ENCODE data around the gene CANT1. TPM values are rescaled to one million over a fixed set of nuclear protein-coding genes. Genes with fewer than 3 reads are reported as not detected.

The CANT1 gene
- total and polyA plus RNA-seq, 7 donors, result 10.2 to 34.3 (median 22.5) TPM

DNA sequence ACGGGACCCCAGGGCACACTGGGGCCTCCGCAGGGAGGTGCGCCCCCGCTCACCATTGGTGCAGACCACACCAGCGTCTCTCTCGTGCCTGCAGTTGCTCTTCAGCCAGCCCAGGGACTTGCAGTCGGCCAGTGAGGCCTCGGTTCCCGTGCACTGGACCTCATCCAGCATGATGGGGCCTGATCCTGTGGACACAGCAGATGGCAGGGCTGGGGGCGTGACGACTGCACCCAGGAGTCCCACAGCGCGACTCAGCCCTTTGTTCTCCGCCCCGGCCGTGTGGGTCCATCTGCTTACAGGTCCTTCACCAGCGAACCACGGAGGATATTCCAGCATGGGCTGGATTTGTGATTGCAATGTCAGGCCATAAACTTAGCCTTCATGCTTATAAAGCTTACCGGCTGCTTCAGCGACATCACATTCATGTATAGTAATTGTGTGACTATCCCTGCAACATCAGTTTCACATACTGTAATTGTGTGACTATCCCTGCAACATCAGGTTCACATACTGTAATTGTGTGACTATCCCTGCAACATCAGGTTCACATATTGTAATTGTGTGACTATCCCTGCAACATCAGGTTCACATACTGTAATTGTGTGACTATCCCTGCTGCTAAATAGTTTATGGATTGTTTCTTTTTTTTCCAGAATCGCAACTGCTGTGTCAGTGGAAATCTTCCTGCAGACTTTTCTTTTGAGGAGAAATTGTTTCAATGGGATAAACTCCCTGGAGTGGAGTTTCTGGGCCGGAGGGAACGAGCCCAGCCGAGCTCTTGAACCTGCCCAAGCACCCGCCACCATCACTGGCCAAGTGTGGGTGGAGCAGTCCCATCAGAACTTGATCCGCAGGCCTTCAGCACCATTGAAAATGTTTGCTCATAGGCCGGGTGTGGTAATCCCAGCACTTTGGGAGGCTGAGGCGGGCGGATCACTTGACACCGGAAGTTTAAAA, 34.7 kb downstream of the CANT1 start:
- Histone ChIP-seq H3K36me3 (ENCODE audit: insufficient read depth in 1 of 2, low read depth in 1 of 2) (no peaks in the 10 kb centered on the region), H3K4me3 (no peak overlapping the region), H3K27ac (peak overlapping the region; percentile 60), H3K27me3 (ENCODE audit: insufficient read depth in 3 of 3, low read length in 2 of 3) (no peaks in the 10 kb centered on the region), H3K4me1 (peaks cover 28% of the 10 kb centered on the region), H3K9me3 (no peaks in the 10 kb centered on the region)
- TF ChIP-seq, protein P1, sequence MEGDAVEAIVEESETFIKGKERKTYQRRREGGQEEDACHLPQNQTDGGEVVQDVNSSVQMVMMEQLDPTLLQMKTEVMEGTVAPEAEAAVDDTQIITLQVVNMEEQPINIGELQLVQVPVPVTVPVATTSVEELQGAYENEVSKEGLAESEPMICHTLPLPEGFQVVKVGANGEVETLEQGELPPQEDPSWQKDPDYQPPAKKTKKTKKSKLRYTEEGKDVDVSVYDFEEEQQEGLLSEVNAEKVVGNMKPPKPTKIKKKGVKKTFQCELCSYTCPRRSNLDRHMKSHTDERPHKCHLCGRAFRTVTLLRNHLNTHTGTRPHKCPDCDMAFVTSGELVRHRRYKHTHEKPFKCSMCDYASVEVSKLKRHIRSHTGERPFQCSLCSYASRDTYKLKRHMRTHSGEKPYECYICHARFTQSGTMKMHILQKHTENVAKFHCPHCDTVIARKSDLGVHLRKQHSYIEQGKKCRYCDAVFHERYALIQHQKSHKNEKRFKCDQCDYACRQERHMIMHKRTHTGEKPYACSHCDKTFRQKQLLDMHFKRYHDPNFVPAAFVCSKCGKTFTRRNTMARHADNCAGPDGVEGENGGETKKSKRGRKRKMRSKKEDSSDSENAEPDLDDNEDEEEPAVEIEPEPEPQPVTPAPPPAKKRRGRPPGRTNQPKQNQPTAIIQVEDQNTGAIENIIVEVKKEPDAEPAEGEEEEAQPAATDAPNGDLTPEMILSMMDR (IDR thresholded peaks at IDR 0.05), result no peak
- ATAC-seq, result peak; percentile 64 to 86 (median 72)
- DNase-seq, result peak; percentile 80 to 85
- intact Hi-C loops (cut with DNase I), result loop anchor here in 1 of 2 donors (10.0 kb wide), 1 partner anchor 480 kb away; no protein-coding TSS in a partner anchor
- WGBS, 3 donors, result 41 to 47% (median 46%) methylated on average over 30 of the region's 30 CpGs

DNA sequence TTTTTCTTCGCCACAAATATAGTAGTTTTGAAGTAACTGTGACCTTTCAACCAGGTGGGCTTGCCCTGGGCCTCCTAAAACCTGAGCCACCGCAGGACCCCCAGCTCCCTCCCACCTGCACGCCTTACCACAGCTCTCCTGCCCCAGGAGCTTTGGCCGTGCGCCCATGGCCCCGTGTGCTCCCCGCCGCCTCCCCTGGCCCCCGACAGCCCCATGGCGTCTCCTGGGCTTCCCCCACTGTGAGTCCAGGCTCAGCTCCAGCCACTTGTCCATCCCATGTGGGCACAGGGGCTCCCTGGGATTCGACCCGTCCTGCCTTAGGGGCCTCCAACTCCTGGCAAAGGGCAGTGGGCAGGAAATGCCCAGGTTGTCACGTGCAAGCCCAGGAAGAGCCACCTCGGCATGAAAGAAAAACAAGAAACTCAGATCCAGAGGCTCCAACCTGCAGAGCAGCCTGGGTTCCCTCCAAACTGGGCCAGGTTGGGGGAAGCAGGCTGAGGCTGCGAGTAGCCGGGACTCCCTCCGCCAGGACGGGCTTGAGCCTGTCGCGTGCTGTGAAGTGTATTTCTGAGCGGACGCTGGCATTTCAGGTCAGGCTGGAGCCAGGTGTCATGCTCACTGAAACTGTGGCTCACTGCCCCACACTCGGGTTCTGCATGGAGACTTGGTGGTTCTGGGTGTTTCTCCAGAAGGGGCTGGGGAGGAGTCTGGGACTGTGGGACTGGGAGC, 35.6 kb downstream of the CANT1 start:
- no peak overlapping the region for H3K27ac ChIP-seq

DNA sequence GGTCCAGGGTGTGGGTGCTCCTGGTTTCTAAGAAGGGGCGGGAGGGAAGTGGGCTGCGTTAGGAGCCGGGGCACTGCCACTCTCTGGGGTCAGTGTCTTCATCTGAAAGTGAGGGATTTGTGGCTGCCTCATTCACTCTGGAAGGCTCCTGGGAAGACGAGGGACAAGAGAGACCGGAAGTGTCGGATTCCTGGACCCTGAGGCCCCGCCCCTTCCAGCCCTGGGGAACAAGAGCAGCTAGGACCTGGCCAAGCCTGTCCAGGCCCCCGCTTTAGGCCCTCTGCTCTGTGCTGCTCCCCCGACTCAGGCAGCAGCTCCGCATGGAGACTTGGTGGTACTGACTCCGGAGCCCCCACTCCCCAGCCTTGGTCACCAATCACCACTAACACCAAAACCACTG, 36.4 kb downstream of the CANT1 start:
- Histone ChIP-seq H3K27me3 (ENCODE audit: insufficient read depth in 3 of 3, low read length in 2 of 3) (no peaks in the 10 kb centered on the region), H3K9me3 (no peaks in the 10 kb centered on the region), H3K27ac (no peak overlapping the region), H3K4me1 (peaks cover 24% of the 10 kb centered on the region), H3K36me3 (ENCODE audit: insufficient read depth in 1 of 2, low read depth in 1 of 2) (no peaks in the 10 kb centered on the region), H3K4me3 (no peak overlapping the region)
- intact Hi-C loops (cut with DNase I), result loop anchor here in 1 of 2 donors (10.0 kb wide), 1 partner anchor 478 kb away; no protein-coding TSS in a partner anchor
- DNase-seq (no peak), ATAC-seq (no peak)
- TF ChIP-seq, protein P1 (IDR thresholded peaks at IDR 0.05), result no peak
- 78 to 81% (median 79%) methylated on average over 11 of the region's 11 CpGs for WGBS, 3 donors

More for the DNA sequence above, 35.6 kb downstream of the CANT1 start:
- ATAC-seq, result no peak
- intact Hi-C loops (cut with DNase I), result loop anchor here in 1 of 2 donors (10.0 kb wide), 1 partner anchor 479 kb away; no protein-coding TSS in a partner anchor
- Histone ChIP-seq H3K4me1 (peaks cover 28% of the 10 kb centered on the region), H3K4me3 (no peak overlapping the region), H3K9me3 (no peaks in the 10 kb centered on the region), H3K27me3 (ENCODE audit: insufficient read depth in 3 of 3, low read length in 2 of 3) (no peaks in the 10 kb centered on the region), H3K36me3 (ENCODE audit: insufficient read depth in 1 of 2, low read depth in 1 of 2) (no peaks in the 10 kb centered on the region)
- no peak for DNase-seq
- 83 to 85% (median 84%) methylated on average over 23 of the region's 23 CpGs for WGBS, 3 donors
- TF ChIP-seq, protein P1 (IDR thresholded peaks at IDR 0.05), result no peak

DNA sequence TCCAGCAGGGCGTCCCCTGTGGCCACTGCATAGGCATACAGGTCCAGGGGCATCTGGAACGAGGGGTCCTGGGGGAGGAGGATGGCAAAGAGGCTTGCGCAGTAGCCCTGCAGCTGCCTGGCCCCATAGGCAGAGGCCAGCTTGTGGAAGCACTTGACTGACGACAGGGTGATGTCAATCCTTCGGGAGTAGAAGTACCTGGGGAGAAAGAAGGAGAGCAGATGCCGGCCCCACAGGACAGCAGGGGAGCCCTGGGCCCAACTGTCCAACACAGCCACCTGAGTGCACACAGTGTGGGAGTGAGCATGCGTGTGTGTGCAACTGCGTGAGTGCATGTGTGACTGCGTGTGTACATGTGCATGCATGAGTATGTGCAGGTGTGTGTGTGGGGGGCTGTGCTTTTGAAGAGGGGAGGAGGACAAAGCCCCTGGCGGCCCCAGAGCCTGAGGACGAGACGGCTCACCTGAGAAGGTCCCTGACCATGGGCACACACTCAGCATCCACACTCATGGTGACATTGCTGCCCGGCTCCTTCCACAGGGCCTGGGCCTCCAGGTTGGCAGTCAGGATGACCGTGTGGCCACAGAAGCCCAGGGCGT, 37.0 kb downstream of the CANT1 start:
- intact Hi-C loops (cut with DNase I), result loop anchor here in 1 of 2 donors (1.0 to 10.0 kb wide), 2 partner anchors 108 to 478 kb away; no protein-coding TSS in a partner anchor
- ATAC-seq, result no peak
- Histone ChIP-seq H3K27ac (no peak overlapping the region), H3K36me3 (ENCODE audit: insufficient read depth in 1 of 2, low read depth in 1 of 2) (no peaks in the 10 kb centered on the region), H3K27me3 (ENCODE audit: insufficient read depth in 3 of 3, low read length in 2 of 3) (no peaks in the 10 kb centered on the region), H3K4me3 (no peak overlapping the region), H3K9me3 (no peaks in the 10 kb centered on the region), H3K4me1 (peaks cover 19% of the 10 kb centered on the region)
- DNase-seq, result no peak
- TF ChIP-seq, protein P1 (IDR thresholded peaks at IDR 0.05), result no peak
- WGBS, 3 donors, result 91 to 95% (median 94%) methylated on average over 15 of the region's 15 CpGs

Measured in psoas muscle (tissue), 8 donors.